ENCODE measurements around the gene CEP19. TPM values are rescaled to one million over a fixed set of nuclear protein-coding genes. Genes with fewer than 3 reads are reported as not detected.

The CEP19 gene
- total and polyA plus RNA-seq, 2 of the 4 experiments (the other 2 are of a cell fraction): 1.1 to 1.4 TPM

GRCh38 chr3:196673632-196674031 is 38.4 kb downstream of the CEP19 start:
- no peaks in the 10 kb centered on the region for H3K36me3 ChIP-seq (ENCODE audit: control insufficient read depth, insufficient read depth, low read length)
- no peak overlapping the region for H3K4ac ChIP-seq (ENCODE audit: low read depth, low read length)
- no peak overlapping the region for H3K4me3 ChIP-seq (ENCODE audit: insufficient read depth, low read depth, low read length)
- TF ChIP-seq CTCF (conservative IDR thresholded peaks at IDR 0.05; ENCODE audit: low read depth, low read length) (no peak), USF2 (IDR thresholded peaks at IDR 0.05; ENCODE audit: low read depth, low read length) (no peak), POLR2A (IDR thresholded peaks at IDR 0.05; ENCODE audit: low read depth, low read length) (no peak), ELK1 (IDR thresholded peaks at IDR 0.05; ENCODE audit: borderline replicate concordance, low read depth, low read length) (no peak), BHLHE40 (IDR thresholded peaks at IDR 0.05; ENCODE audit: low read depth, low read length) (no peak), MAFK (IDR thresholded peaks at IDR 0.05; ENCODE audit: low read depth, low read length) (no peak)
- ChIA-PET POLR2A (ENCODE audit: unreplicated experiment) (no interaction called here), CTCF (no interaction called here)
- intact Hi-C loops (cut with micrococcal nuclease) (no loop called here), dilution Hi-C loops (cut with HindIII; ENCODE audit: low sequenced_read_pairs, unreplicated experiment) (no loop called here), in situ Hi-C loops (cut with MboI; ENCODE audit: low sequenced_read_pairs) (no loop called here)
- no peak overlapping the region for H3K27ac ChIP-seq (ENCODE audit: insufficient read depth, low read length)
- no peak overlapping the region for H2AK9ac ChIP-seq (replicated peaks; ENCODE audit: low read depth, low read length, poor library complexity)
- DNase-seq (no peak), ATAC-seq (ENCODE audit: low read depth) (no peak)
- H3K9me1 ChIP-seq (ENCODE audit: insufficient read depth, low read length): no peaks in the 10 kb centered on the region
- H3K23ac ChIP-seq (ENCODE audit: low read depth, low read length): no peak overlapping the region
- 63% methylated on average over 2 of the region's 3 CpGs; no CpG with 5 or more reads in 1 of the 2 experiments for WGBS, 2 experiments (ENCODE audit: extremely low coverage in 2 of 2, insufficient read length in 1 of 2)
- H3K9me3 ChIP-seq (ENCODE audit: control insufficient read depth, insufficient read depth, low read length): no peaks in the 10 kb centered on the region
- H4K20me1 ChIP-seq (ENCODE audit: insufficient read depth, low read length): no peaks in the 10 kb centered on the region
- no peak overlapping the region for H3K9ac ChIP-seq (ENCODE audit: low read depth, low read length)
- H3K4me1 ChIP-seq (ENCODE audit: control insufficient read depth, insufficient read depth, low read length): no peaks in the 10 kb centered on the region
- no peak overlapping the region for H2BK20ac ChIP-seq (ENCODE audit: low read depth, low read length)
- no peak overlapping the region for H2AFZ ChIP-seq (replicated peaks; ENCODE audit: low read length, poor library complexity)
- no peak overlapping the region for H3K14ac ChIP-seq (replicated peaks; ENCODE audit: low read depth, low read length)
- no peak overlapping the region for H2BK15ac ChIP-seq (ENCODE audit: low read depth, low read length)
- H3K56ac ChIP-seq (ENCODE audit: extremely low read depth, insufficient read depth, low read length): no peak overlapping the region
- H3K18ac ChIP-seq (ENCODE audit: low read depth, low read length): no peak overlapping the region
- no peak overlapping the region for H3K4me2 ChIP-seq (ENCODE audit: low read depth, low read length)
- H2BK5ac ChIP-seq (ENCODE audit: low read depth, low read length, poor library complexity, severe bottlenecking): no peak overlapping the region
- H4K5ac ChIP-seq (ENCODE audit: low read depth, low read length): no peak overlapping the region
- H3K79me1 ChIP-seq (ENCODE audit: low read depth in 1 of 2, low read length in 2 of 2): no peaks in the 10 kb centered on the region
- no peak overlapping the region for H4K91ac ChIP-seq (ENCODE audit: insufficient read depth, low read depth, low read length)
- no TSS peak for BruUV-seq (replicated peaks)
- H3K27me3 ChIP-seq (ENCODE audit: control insufficient read depth, insufficient read depth, low read length): peaks cover 23% of the 10 kb centered on the region
- no peak overlapping the region for H4K8ac ChIP-seq (ENCODE audit: low read depth in 2 of 2, low read length in 2 of 2)
- H2BK120ac ChIP-seq (ENCODE audit: low read depth, low read length): no peak overlapping the region
- H2AK5ac ChIP-seq (ENCODE audit: low read depth, low read length): no peak overlapping the region

All from IMR-90 (cell line).